Sigmoid colon (tissue), 7 donors: ENCODE data around the gene GLOD5. TPM values are rescaled to one million over a fixed set of nuclear protein-coding genes. Genes with fewer than 3 reads are reported as not detected.

Experiments
- DNase-seq: peaks from one replicate; pipeline ENCODE4 v3.0.0-alpha.2; 2019
- H3K27ac ChIP-seq, 4 donors: fragments of 200-600 bp; sonication (generic); one replicate each; pipeline ENCODE4 v1.5.1; 2016 to 2019; ENCODE audit warnings: mild to moderate bottlenecking in 1 of 4
- H3K27me3 ChIP-seq, 3 donors: fragments of 200-600 bp; sonication (generic); one replicate each; pipeline ENCODE4 v1.5.1; 2019; ENCODE audit warnings: mild to moderate bottlenecking in 1 of 3
- H3K36me3 ChIP-seq, 4 donors: fragments of 200-600 bp; sonication (generic); one replicate each; pipeline ENCODE4 v1.5.1; 2016 to 2019
- H3K4me1 ChIP-seq, 4 donors: fragments of 200-600 bp; sonication (generic); one replicate each; pipeline ENCODE4 v1.5.1; 2017 to 2019
- H3K4me3 ChIP-seq, 4 donors: fragments of 200-600 bp; sonication (generic); one replicate each; pipeline ENCODE4 v1.5.1; 2017 to 2019; ENCODE audit warnings: mild to moderate bottlenecking in 2 of 4, moderate library complexity in 1 of 4
- H3K9me3 ChIP-seq, 4 donors: fragments of 200-600 bp in 3 of 4; sonication (generic) in 3 of 4; one replicate each; pipeline versions ENCODE4 v1.5.1 to v1.6.1; 2013 to 2019
- CTCF ChIP-seq, 4 experiments: fragments of 450-650 bp in 3 of 4; fragments of 200-600 bp in 1 of 4; IDR thresholded peaks; one replicate each; pipeline ENCODE4 v1.5.1; 2016 to 2019; ENCODE audit warnings: antibody characterized with exemption in 4 of 4, mild to moderate bottlenecking in 3 of 4, moderate library complexity in 2 of 4
- EP300 ChIP-seq, 4 donors: sonication (generic); formaldehyde crosslinking; IDR thresholded peaks; one replicate each; pipeline ENCODE4 v1.6.1; 2017; ENCODE audit warnings: antibody characterized with exemption in 4 of 4
- POLR2A ChIP-seq, 2 donors: fragments of 450-650 bp; IDR thresholded peaks; one replicate each; pipeline ENCODE4 v1.6.1; 2016; ENCODE audit warnings: antibody characterized with exemption in 2 of 2, mild to moderate bottlenecking in 2 of 2, moderate library complexity in 2 of 2
- POLR2AphosphoS5 ChIP-seq, 4 donors: sonication (generic); formaldehyde crosslinking; IDR thresholded peaks; one replicate each; pipeline ENCODE4 v1.6.1; 2017; ENCODE audit warnings: antibody characterized with exemption in 4 of 4
- WGBS, 2 donors: extraction: QIAGEN DNeasy Blood & Tissue Kit; methylation state at CpG; one replicate each; pipeline ENCODE4 v1.1.7; 2013; 5-methylcytosine and 5-hydroxymethylcytosine counted together
- intact Hi-C: fragments of 100-400 bp; cut with DNase I; formaldehyde crosslinking; loops from one replicate; pipeline ENCODE4 v1.15.1; 2023
- polyA plus RNA-seq, 3 donors: library from polyadenylated mRNA; stranded (reverse); fragments of 200-250 nt; gene quantifications; one replicate each; pipeline ENCODE4 v1.2.3, GENCODE V29; 2013
- total RNA-seq, 4 donors: library from RNA; depleted of rRNA; stranded (reverse); fragments of >200 nt; gene quantifications; one replicate each; pipeline ENCODE4 v1.1.0, GENCODE V29; 2016
- donor health status: healthy with polysubstance abuse.
- donor health status: Bipolar disorder and iron deficiency.
- donor health status: healthy.

Gene GLOD5
- total RNA-seq (not detected), polyA plus RNA-seq (10 to 100 TPM in 2 of 3 donors, 1 to 10 TPM in 1; 7.5 to 22.7 (median 10.8) TPM)

DNA sequence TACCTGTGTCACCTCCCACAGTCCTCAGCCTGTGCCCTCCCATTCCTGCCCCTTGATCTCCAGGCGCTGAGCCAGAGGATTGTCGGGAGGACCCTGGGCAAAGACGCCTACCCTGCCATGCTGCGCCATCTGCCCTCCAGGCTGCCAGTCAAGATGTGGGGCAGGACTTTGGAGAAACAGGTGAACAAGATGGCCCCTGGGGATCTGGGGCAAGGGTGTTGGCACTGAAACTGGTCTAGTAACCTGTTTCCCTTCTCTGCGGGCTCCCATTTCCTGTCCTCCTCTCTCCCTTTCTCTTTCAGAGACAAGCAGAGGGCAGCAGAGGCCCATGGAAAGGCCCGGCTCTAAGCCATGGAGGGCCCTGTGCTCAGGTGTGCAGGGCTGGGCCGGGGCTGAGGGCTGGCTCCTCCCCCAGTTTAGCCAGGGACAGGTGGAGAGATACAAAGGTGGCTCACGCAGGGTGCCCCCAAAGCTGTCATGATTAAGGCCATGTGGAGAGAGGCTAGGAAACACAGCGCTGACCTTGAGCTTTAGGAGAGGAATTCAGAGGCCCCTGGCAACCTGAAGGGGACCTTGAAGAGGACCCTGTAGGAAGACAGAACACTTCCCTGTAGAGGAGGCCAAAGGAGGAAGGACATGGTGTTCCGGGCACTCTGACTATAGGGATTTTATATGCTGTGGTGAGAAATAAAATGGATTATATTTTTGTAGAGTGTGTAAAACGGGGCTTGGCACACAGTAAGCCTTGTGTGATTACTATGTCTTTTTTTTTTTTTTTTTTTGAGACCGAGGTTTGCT, at the start of gene GLOD5:
TSS of gene GLOD5 (plus strand) at position 74 of the 798 bp plus-strand sequence. CDS start at position 118, 44 bp downstream.
- H3K4me1 ChIP-seq: no peaks in the 10 kb centered on the region
- 11 to 53% methylated on average over 11 to 12 of the region's 12 CpGs for WGBS, 2 donors
- no peaks in the 10 kb centered on the region for H3K9me3 ChIP-seq
- no peak within 1 kb of the TSS for H3K27ac ChIP-seq
- no peak for DNase-seq
- TF ChIP-seq POLR2A (IDR thresholded peaks at IDR 0.05) (no peak), POLR2AphosphoS5 (IDR thresholded peaks at IDR 0.05) (no peak)
- no peaks in the 10 kb centered on the region for H3K36me3 ChIP-seq
- peaks cover 0 to 3% (median 0%) of the 10 kb centered on the region in 3 donors for H3K27me3 ChIP-seq
- H3K4me3 ChIP-seq: no peak within 1 kb of the TSS
- intact Hi-C loops: no loop called here

DNA sequence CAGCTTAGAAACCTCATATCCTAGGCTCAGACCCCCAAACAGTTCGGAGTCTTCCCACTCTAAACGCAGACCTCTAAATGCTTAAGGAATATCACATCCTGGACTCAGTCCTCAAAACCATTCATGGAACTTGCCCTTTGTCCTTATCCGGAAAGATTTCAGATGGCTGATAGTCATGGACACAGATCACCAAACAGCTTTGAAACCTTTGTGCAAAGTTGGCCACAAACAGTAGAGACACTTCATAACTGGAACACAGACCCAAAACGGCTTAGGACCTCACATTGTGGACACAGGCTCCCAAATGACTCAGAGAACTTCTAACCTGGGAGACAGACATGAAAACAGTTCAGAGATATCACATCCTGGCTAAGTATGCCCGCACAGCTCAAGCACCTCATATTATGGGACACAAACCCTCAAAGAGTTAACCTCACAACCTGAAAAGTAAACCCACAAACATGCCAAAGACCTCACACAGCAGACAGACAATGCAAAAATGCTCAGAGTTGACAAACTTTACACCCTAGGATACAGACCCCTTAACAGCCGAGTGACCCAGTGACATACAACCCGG, 49.5 kb upstream of the GLOD5 start:
- WGBS, 2 donors: 75 to 83% methylated on average over 7 of the region's 7 CpGs

DNA sequence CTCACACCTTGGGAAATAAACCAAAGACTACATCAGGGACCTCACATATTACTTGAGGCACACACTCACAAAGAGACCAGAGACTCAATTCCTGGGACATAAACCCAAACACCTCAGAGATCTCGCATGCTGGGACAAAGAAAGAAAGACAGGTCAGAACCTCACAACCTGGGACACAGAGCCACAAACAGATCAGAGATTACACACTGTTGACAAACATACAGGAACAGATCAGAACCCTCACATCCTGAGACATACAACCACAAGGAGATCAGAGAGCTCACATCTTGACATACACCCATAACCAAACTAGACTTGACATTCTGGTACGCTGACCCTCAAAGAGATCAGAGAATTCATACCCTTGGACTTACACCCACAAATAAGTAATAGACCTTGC, 47.7 kb upstream of the GLOD5 start:
- no peaks in the 10 kb centered on the region for H3K9me3 ChIP-seq
- 78 to 89% methylated on average over 2 of the region's 2 CpGs for WGBS, 2 donors
- no peak overlapping the region for H3K4me3 ChIP-seq
- intact Hi-C loops: no loop called here
- no peak for DNase-seq
- H3K4me1 ChIP-seq: no peaks in the 10 kb centered on the region
- no peak for TF ChIP-seq CTCF (IDR thresholded peaks at IDR 0.05)
- no peak for TF ChIP-seq POLR2A (IDR thresholded peaks at IDR 0.05)
- no peak for TF ChIP-seq EP300 (IDR thresholded peaks at IDR 0.05)
- no peak for TF ChIP-seq POLR2AphosphoS5 (IDR thresholded peaks at IDR 0.05)
- H3K36me3 ChIP-seq: no peaks in the 10 kb centered on the region
- H3K27me3 ChIP-seq: no peaks in the 10 kb centered on the region
- H3K27ac ChIP-seq: no peak overlapping the region

More for the DNA sequence above, 49.5 kb upstream of the GLOD5 start:
- TF ChIP-seq CTCF (IDR thresholded peaks at IDR 0.05) (no peak), POLR2A (IDR thresholded peaks at IDR 0.05) (no peak), EP300 (IDR thresholded peaks at IDR 0.05) (no peak), POLR2AphosphoS5 (IDR thresholded peaks at IDR 0.05) (no peak)
- H3K4me3 ChIP-seq: no peak overlapping the region
- no peak overlapping the region for H3K27ac ChIP-seq
- no peaks in the 10 kb centered on the region for H3K9me3 ChIP-seq
- intact Hi-C loops: no loop called here
- no peaks in the 10 kb centered on the region for H3K4me1 ChIP-seq
- no peaks in the 10 kb centered on the region for H3K36me3 ChIP-seq
- no peak for DNase-seq
- H3K27me3 ChIP-seq: no peaks in the 10 kb centered on the region

GRCh38 chrX:48714573-48714972, 47.0 kb upstream of the GLOD5 start:
- H3K27ac ChIP-seq: no peak overlapping the region
- no peak for TF ChIP-seq EP300 (IDR thresholded peaks at IDR 0.05)
- H3K4me1 ChIP-seq: no peaks in the 10 kb centered on the region
- no peak for DNase-seq
- no peaks in the 10 kb centered on the region for H3K27me3 ChIP-seq
- WGBS, 2 donors: 66 to 79% methylated on average over 5 of the region's 5 CpGs
- no peaks in the 10 kb centered on the region for H3K9me3 ChIP-seq
- intact Hi-C loops: no loop called here
- no peak overlapping the region for H3K4me3 ChIP-seq
- H3K36me3 ChIP-seq: no peaks in the 10 kb centered on the region

DNA sequence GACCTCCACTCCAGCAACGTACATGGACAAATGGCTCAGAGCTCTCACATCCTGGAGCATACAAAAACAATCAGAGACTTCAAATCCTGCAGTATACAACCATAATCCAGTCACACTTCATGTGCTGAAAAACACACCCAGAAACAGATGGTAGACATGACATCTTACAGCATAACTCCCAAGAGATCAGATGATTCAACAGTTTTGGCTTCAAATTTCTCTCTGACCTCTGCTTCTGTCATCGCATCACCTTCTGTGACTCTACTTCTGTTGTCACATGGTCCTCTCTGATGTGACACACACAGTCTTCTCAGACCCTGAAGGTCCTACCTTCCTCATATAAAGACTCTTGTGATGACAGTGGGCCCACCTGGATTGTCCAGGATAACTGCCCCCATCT, 46.5 kb upstream of the GLOD5 start:
- no peak for DNase-seq
- Histone ChIP-seq H3K27ac (no peak overlapping the region), H3K4me3 (no peak overlapping the region), H3K4me1 (no peaks in the 10 kb centered on the region), H3K9me3 (no peaks in the 10 kb centered on the region), H3K36me3 (no peaks in the 10 kb centered on the region), H3K27me3 (no peaks in the 10 kb centered on the region)
- TF ChIP-seq CTCF (IDR thresholded peaks at IDR 0.05) (no peak), POLR2AphosphoS5 (IDR thresholded peaks at IDR 0.05) (no peak), EP300 (IDR thresholded peaks at IDR 0.05) (no peak), POLR2A (IDR thresholded peaks at IDR 0.05) (no peak)
- WGBS, 2 donors: 73 to 79% methylated on average over 2 of the region's 2 CpGs
- intact Hi-C loops: no loop called here
